Tibial artery (tissue), 4 donors: ENCODE measurements around the gene SERBP1.
A peak's percentile ranks its signal among the peaks of the same experiment; 100 is the strongest.

Experiments
- DNase-seq, 2 donors: peaks; one replicate each; pipeline ENCODE4 v3.0.0-alpha.2; 2019
- H3K27ac ChIP-seq, 2 donors: fragments of 200-600 bp; sonication (generic) in 1 of 2; 1 replicate in 1 of 2; 2 replicates in 1 of 2; pipeline ENCODE4 v1.5.1; 2018 to 2019; ENCODE audit warnings: mild to moderate bottlenecking in 1 of 2
- H3K27me3 ChIP-seq, 2 donors: fragments of 200-600 bp; sonication (generic) in 1 of 2; one replicate each; pipeline versions ENCODE4 v1.5.1 to v1.6.0; 2016 to 2019
- H3K36me3 ChIP-seq, 3 donors: fragments of 200-600 bp; sonication (generic) in 2 of 3; one replicate each; pipeline ENCODE4 v1.5.1; 2016 to 2019; ENCODE audit warnings: mild to moderate bottlenecking in 2 of 3
- H3K4me1 ChIP-seq, 4 donors: fragments of 200-600 bp; sonication (generic) in 2 of 4; 1 replicate in 3 of 4; 2 replicates in 1 of 4; pipeline ENCODE4 v1.5.1; 2016 to 2019
- H3K4me3 ChIP-seq, 2 donors: fragments of 200-600 bp; sonication (generic) in 1 of 2; 1 replicate in 1 of 2; 2 replicates in 1 of 2; pipeline ENCODE4 v1.5.1; 2018 to 2019; ENCODE audit warnings: mild to moderate bottlenecking in 2 of 2
- H3K9me3 ChIP-seq, 3 donors: fragments of 200-600 bp; sonication (generic) in 1 of 3; one replicate each; pipeline ENCODE4 v1.5.1; 2016 to 2019
- CTCF ChIP-seq, 2 experiments: fragments of 200-600 bp in 1 of 2; fragments of 450-650 bp in 1 of 2; IDR thresholded peaks; one replicate each; pipeline ENCODE4 v1.5.1; 2017 to 2019; ENCODE audit warnings: antibody characterized with exemption in 2 of 2, mild to moderate bottlenecking in 1 of 2, moderate library complexity in 1 of 2
- intact Hi-C: fragments of 100-400 bp; cut with DNase I; formaldehyde crosslinking; loops from one replicate; pipeline ENCODE4 v1.15.0; 2023; ENCODE audit warnings: low total_unique reads

Gene SERBP1

GRCh38 chr1:67433837-67434236, 3.6 kb upstream of the SERBP1 start:
- no peaks in the 10 kb centered on the region for H3K36me3 ChIP-seq
- H3K9me3 ChIP-seq, result no peaks in the 10 kb centered on the region
- DNase-seq, result no peak
- TF ChIP-seq CTCF (IDR thresholded peaks at IDR 0.05), result no peak
- no peak overlapping the region for H3K4me3 ChIP-seq
- H3K27me3 ChIP-seq, result no peaks in the 10 kb centered on the region
- H3K27ac ChIP-seq, result peak overlapping the region in 1 of 2 donors; percentile 98
- peaks cover 0 to 33% (median 12%) of the 10 kb centered on the region in 4 donors for H3K4me1 ChIP-seq
- intact Hi-C loops, result no loop called here

GRCh38 chr1:67432745-67433144, 2.5 kb upstream of the SERBP1 start:
- Histone ChIP-seq H3K4me1 (peaks cover 0 to 36% (median 12%) of the 10 kb centered on the region in 4 donors), H3K4me3 (no peak overlapping the region), H3K27ac (peak overlapping the region in 1 of 2 donors; percentile 98), H3K36me3 (no peaks in the 10 kb centered on the region), H3K9me3 (no peaks in the 10 kb centered on the region), H3K27me3 (no peaks in the 10 kb centered on the region)
- intact Hi-C loops, result no loop called here
- DNase-seq, result no peak
- no peak for TF ChIP-seq CTCF (IDR thresholded peaks at IDR 0.05)

GRCh38 chr1:67431869-67432578, 1.8 kb upstream of the SERBP1 start:
- peak overlapping the region; percentile 81 to 84 for H3K4me3 ChIP-seq
- no peaks in the 10 kb centered on the region for H3K36me3 ChIP-seq
- H3K27me3 ChIP-seq, result no peaks in the 10 kb centered on the region
- no peak for DNase-seq
- TF ChIP-seq CTCF (IDR thresholded peaks at IDR 0.05), result no peak
- peaks cover 0 to 43% (median 15%) of the 10 kb centered on the region in 4 donors for H3K4me1 ChIP-seq
- H3K27ac ChIP-seq, result peak overlapping the region; percentile 94 to 98
- H3K9me3 ChIP-seq, result no peaks in the 10 kb centered on the region
- intact Hi-C loops, result no loop called here

DNA sequence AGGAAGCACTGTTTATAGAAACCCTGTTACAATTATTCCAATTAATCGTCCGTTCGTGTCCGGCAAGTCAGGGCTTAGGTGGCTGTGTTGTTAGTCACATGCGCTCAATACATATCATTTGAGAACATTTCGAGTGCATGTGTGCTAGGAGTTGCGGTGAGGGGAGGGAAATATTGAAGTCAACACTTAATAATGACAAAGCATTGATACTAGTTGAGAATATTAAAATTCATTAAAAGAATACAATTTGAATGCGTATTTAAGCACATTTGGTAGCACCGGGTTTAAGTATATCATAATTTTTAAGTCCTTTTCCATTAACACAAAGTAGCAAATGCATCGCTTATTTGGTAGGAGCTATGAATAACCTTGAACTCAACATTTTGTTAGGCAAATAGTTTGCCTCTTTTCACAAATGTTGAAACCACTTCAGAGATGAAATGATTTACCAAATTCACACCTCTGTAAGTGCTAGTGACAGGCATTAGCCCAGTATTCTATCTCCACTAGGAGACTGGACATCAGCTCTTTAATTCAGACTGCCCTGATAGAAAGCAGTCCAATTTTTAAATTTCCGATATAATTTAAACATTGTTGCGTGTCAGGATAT, 1.1 kb upstream of the SERBP1 start:
- no peak for DNase-seq
- intact Hi-C loops, result no loop called here
- H3K27ac ChIP-seq, result peak overlapping the region; percentile 94 to 98
- no peak for TF ChIP-seq CTCF (IDR thresholded peaks at IDR 0.05)
- peak overlapping the region; percentile 81 to 84 for H3K4me3 ChIP-seq
- H3K9me3 ChIP-seq, result no peaks in the 10 kb centered on the region
- no peaks in the 10 kb centered on the region for H3K27me3 ChIP-seq
- H3K4me1 ChIP-seq, result peaks cover 0 to 50% (median 18%) of the 10 kb centered on the region in 4 donors
- no peaks in the 10 kb centered on the region for H3K36me3 ChIP-seq

DNA sequence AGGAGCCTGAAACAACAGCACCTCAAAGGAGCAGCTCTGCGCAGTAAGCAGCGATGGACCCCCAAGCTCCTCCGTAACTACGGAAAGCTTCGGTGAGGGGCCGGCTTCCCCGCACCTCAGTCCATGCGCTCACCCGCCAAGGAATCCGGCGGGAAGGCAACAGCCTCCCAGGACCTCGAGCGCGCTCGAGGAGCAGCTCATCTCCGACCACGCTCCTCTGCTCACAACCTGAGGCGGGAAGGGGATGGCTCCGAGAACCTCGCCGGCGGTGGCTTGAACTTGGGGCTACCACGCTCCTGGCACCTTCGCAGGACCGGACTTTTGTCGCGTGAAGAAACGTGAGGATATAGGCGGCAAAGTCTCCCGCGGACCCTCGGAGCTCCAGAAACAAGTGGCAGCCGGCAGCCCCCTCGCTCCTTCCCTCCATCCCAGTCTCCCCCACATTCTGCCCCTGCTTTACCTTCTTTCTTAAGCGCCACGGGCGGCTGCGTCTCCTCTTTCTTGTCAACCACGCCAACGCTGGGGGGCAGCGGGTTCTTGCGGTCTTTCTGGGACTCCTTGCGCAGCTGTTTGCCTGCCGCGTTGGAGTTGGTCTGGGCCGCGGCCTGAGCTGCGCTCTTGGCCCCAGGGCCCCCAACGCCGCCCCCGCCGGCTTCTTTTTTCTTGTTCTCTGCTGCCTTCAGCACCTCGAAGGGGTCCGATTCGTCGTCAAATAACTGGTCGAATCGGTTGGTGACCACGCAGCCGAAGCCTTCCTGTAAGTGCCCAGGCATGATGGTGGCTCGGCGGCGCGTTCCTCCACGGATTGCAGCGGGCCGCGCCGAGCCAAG, 459 bp downstream of the SERBP1 start:
- peak overlapping the region; percentile 81 to 84 for H3K4me3 ChIP-seq
- intact Hi-C loops, result loop anchor here (10.0 kb wide), 1 partner anchor 65 kb away; no protein-coding TSS in a partner anchor
- peak; percentile 26 to 67 for DNase-seq
- peaks cover 0 to 59% (median 23%) of the 10 kb centered on the region in 4 donors for H3K4me1 ChIP-seq
- no peaks in the 10 kb centered on the region for H3K27me3 ChIP-seq
- no peaks in the 10 kb centered on the region for H3K9me3 ChIP-seq
- peak overlapping the region; percentile 94 to 98 for H3K27ac ChIP-seq
- H3K36me3 ChIP-seq, result peaks cover 11 to 15% (median 12%) of the 10 kb centered on the region in 3 donors
- no peak for TF ChIP-seq CTCF (IDR thresholded peaks at IDR 0.05)
